Heart right ventricle (tissue), 16 donors: Measurements from ENCODE around the gene OR1D5. TPM values are rescaled to one million over a fixed set of nuclear protein-coding genes. Genes with fewer than 3 reads are reported as not detected.
A peak's percentile ranks its signal among the peaks of the same experiment; 100 is the strongest.

Experiments
- ATAC-seq, 8 donors: fragments of 200-7000 bp; cut with Tn5 transposase; one replicate each; pipeline ENCODE4 v1.9.1; 2020; ENCODE audit warnings: mild to moderate bottlenecking in 8 of 8, moderate library complexity in 8 of 8, moderate number of reproducible peaks in 1 of 8
- DNase-seq, 2 donors: peaks; one replicate each; pipeline ENCODE4 v3.0.0-alpha.2; 2020
- H3K27ac ChIP-seq, 10 donors: fragments of 200-600 bp; sonication (generic) in 2 of 10; one replicate each; pipeline versions ENCODE4 v1.5.0 to v1.8.0; 2020 to 2022; ENCODE audit warnings: mild to moderate bottlenecking in 3 of 10
- H3K27me3 ChIP-seq, 7 donors: fragments of 200-600 bp; one replicate each; pipeline ENCODE4 v1.8.0; 2021 to 2022; ENCODE audit warnings: mild to moderate bottlenecking in 2 of 7
- H3K36me3 ChIP-seq, 9 donors: fragments of 200-600 bp; sonication (generic) in 1 of 9; one replicate each; pipeline versions ENCODE4 v1.5.0 to v1.8.0; 2020 to 2022; ENCODE audit warnings: mild to moderate bottlenecking in 2 of 9
- H3K4me1 ChIP-seq, 9 donors: fragments of 200-600 bp; sonication (generic) in 1 of 9; one replicate each; pipeline versions ENCODE4 v1.5.0 to v1.8.0; 2020 to 2022; ENCODE audit warnings: mild to moderate bottlenecking in 4 of 9
- H3K4me3 ChIP-seq, 10 donors: fragments of 200-600 bp; sonication (generic) in 2 of 10; one replicate each; pipeline versions ENCODE4 v1.5.0 to v1.8.0; 2020 to 2022; ENCODE audit warnings: mild to moderate bottlenecking in 7 of 10, moderate library complexity in 2 of 10
- H3K9me3 ChIP-seq, 11 donors: fragments of 200-600 bp in 10 of 11; sonication (generic) in 2 of 11; one replicate each; pipeline versions ENCODE4 v1.5.0 to v1.8.0; 2013 to 2022; ENCODE audit warnings: mild to moderate bottlenecking in 2 of 11, control low read depth in 1 of 11, moderate library complexity in 1 of 11
- CTCF ChIP-seq, 9 donors: fragments of 200-600 bp; sonication (generic) in 2 of 9; IDR thresholded peaks; one replicate each; pipeline versions ENCODE4 v1.5.0 to v1.8.0; 2021 to 2022; ENCODE audit warnings: antibody characterized with exemption in 9 of 9, mild to moderate bottlenecking in 5 of 9, moderate library complexity in 1 of 9
- WGBS, 2 donors: extraction: QIAGEN DNeasy Blood & Tissue Kit; methylation state at CpG; one replicate each; pipeline ENCODE4 v1.1.7; 2013; ENCODE audit warnings: inconsistent platforms in 1 of 2; 5-methylcytosine and 5-hydroxymethylcytosine counted together
- intact Hi-C, 10 donors: fragments of 100-400 bp; cut with DNase I; formaldehyde crosslinking; loops; one replicate each; pipeline versions ENCODE4 v1.11.1 to v1.14.2; 2022
- polyA plus RNA-seq, 2 donors: library from polyadenylated mRNA; stranded (reverse); fragments of 200-250 nt; gene quantifications; one replicate each; pipeline ENCODE4 v1.2.3, GENCODE V29; 2013
- total RNA-seq, 10 donors: library from RNA; stranded (reverse); fragmentation: NEBNext Ultra II Directional in 3 of 10; extraction: Animal tissue kit (Norgen Biotek cat#: 25700) in 3 of 10; gene quantifications; one replicate each; pipeline versions ENCODE4 v1.2.1 to v1.2.4, GENCODE V29; 2021 to 2023
- donor health status: Arrhythmogenic right ventricular cardiomyopathy.
- donor health status: ischemic (EF 13 %, LVEDD 7.1; RV severe dilation, severe dysfunction).
- donor health status: healthy with polysubstance abuse.
- donor health status: DM: no; HTN: yes; CAD: no.
- donor health status: DM: no; HTN: no; CAD: no.
- donor health status: ischemic (EF 25% LVEDD 6.9; RV normal size, moderate dysfunction).
- donor health status: ischemic (EF 25% LVEDD 5.7; RV mildly dilated, moderate dysfunction).
- donor health status: healthy.
- donor health status: DM: yes; HTN: yes; CAD: no.
- donor health status: Ischemic cardiomyopathy.
- donor health status: ischemic (EF 35%, LVEDD 5.7; RV mildly dilated, moderate dysfunction).
- donor health status: nonischemic (EF 11% LVEDD 7.7; RV severe dilation, severe dysfunction).
- donor health status: DM: yes; HTN: yes; CAD: no.
- donor health status: PGD.
- donor health status: ischemic (EF 29% LVEDD 5.4; RV normal size, mild dysfunction).
- donor health status: nonischemic (EF 23%, LVEDD 6.1; RV moderate dilation, normal function).

The OR1D5 gene
- total and polyA plus RNA-seq, 12 donors: not detected

- ATAC-seq (peak in 2 of 8 donors; percentile 7 to 51), DNase-seq (no peak)
- Histone ChIP-seq H3K4me3 (no peak overlapping the region), H3K27ac (no peak overlapping the region), H3K36me3 (peaks cover 0 to 34% (median 0%) of the 10 kb centered on the region in 9 donors), H3K4me1 (peaks cover 2 to 28% (median 20%) of the 10 kb centered on the region in 9 donors), H3K27me3 (no peaks in the 10 kb centered on the region), H3K9me3 (peaks cover 0 to 33% (median 13%) of the 10 kb centered on the region in 11 donors)
- WGBS, 2 donors: 73 to 85% methylated on average over 26 of the region's 26 CpGs
- intact Hi-C loops: no loop called here
- no peak for TF ChIP-seq CTCF (IDR thresholded peaks at IDR 0.05)
Observed at GRCh38 chr17:3026125-3026855, 37.1 kb downstream of the OR1D5 start.

DNA sequence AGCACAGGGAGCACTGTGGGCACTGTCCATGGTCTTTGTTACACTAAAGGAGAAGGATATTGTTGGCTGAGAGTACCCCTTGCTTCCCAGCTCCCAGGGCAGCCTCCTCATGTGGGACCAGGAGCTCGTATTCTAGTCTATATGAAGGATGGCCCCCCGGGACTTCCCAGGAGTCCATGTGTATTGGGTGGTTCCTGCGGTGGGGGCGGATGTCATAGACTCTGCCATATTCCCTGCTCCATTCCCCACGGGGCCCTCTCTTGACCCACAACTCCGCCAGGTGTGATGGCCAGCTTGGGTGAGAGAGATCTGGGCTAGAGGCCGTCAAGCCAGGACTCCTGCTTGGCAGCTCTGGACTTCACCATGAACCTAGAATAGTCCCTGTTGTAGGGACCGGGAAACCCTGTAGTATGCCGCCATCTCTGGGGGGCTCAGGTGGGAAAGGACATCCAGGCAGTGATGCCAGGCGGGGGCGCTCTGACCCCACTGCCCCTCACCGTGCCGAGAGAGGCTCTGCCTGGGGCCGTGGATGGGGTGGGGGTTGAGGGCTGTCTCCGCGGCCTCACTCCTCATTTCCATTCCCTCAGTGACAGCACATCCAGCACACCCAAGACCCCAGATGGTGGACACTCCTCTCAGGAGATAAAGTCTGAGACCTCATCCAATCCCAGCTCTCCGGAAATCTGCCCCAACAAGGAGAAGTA, 37.8 kb downstream of the OR1D5 start:
- H3K9me3 ChIP-seq: peaks cover 0 to 33% (median 13%) of the 10 kb centered on the region in 11 donors
- 90 to 93% methylated on average over 16 to 17 of the region's 17 CpGs for WGBS, 2 donors
- peaks cover 0 to 41% (median 0%) of the 10 kb centered on the region in 9 donors for H3K36me3 ChIP-seq
- H3K27ac ChIP-seq: no peak overlapping the region
- H3K4me3 ChIP-seq: no peak overlapping the region
- peaks cover 2 to 21% (median 14%) of the 10 kb centered on the region in 9 donors for H3K4me1 ChIP-seq
- no peak for TF ChIP-seq CTCF (IDR thresholded peaks at IDR 0.05)
- DNase-seq: no peak
- intact Hi-C loops: no loop called here
- ATAC-seq: no peak
- H3K27me3 ChIP-seq: no peaks in the 10 kb centered on the region

GRCh38 chr17:3024346-3024745, 39.1 kb downstream of the OR1D5 start:
- no peak overlapping the region for H3K27ac ChIP-seq
- peaks cover 0 to 12% (median 4%) of the 10 kb centered on the region in 9 donors for H3K4me1 ChIP-seq
- no peak for DNase-seq
- WGBS, 2 donors: 98 to 99% methylated on average over 2 of the region's 2 CpGs
- peaks cover 0 to 33% (median 13%) of the 10 kb centered on the region in 11 donors for H3K9me3 ChIP-seq
- H3K4me3 ChIP-seq: no peak overlapping the region
- peaks cover 0 to 53% (median 0%) of the 10 kb centered on the region in 9 donors for H3K36me3 ChIP-seq
- intact Hi-C loops: no loop called here
- H3K27me3 ChIP-seq: no peaks in the 10 kb centered on the region
- no peak for TF ChIP-seq CTCF (IDR thresholded peaks at IDR 0.05)
- ATAC-seq: no peak

DNA sequence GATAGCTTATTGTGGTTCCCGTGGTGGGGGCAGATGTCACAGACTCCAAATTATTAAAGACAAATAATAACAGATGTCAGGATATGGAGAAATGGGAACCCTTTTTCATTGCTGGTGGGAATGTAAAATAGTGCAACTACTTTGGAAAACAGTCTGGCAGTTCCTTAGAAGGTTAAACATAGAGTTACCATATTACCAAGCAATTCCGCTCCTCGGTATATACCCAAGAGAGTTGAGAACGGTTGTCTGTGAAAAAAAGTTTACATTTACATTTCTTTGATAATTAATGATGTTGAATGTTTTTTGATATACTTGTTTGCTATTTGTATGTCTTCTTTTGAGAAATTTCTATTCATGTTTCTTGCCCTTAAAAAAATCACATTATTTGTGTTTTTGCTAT, 41.2 kb downstream of the OR1D5 start:
- WGBS, 2 donors: 93 to 95% methylated on average over 4 of the region's 4 CpGs
- H3K27ac ChIP-seq: no peak overlapping the region
- no peaks in the 10 kb centered on the region for H3K4me1 ChIP-seq
- DNase-seq: no peak
- TF ChIP-seq CTCF (IDR thresholded peaks at IDR 0.05): no peak
- H3K9me3 ChIP-seq: peaks cover 0 to 33% (median 13%) of the 10 kb centered on the region in 11 donors
- H3K4me3 ChIP-seq: no peak overlapping the region
- intact Hi-C loops: no loop called here
- H3K36me3 ChIP-seq: peaks cover 0 to 59% (median 0%) of the 10 kb centered on the region in 9 donors
- H3K27me3 ChIP-seq: no peaks in the 10 kb centered on the region
- no peak for ATAC-seq
